ENCODE measurements around the gene RBM23.

DNA sequence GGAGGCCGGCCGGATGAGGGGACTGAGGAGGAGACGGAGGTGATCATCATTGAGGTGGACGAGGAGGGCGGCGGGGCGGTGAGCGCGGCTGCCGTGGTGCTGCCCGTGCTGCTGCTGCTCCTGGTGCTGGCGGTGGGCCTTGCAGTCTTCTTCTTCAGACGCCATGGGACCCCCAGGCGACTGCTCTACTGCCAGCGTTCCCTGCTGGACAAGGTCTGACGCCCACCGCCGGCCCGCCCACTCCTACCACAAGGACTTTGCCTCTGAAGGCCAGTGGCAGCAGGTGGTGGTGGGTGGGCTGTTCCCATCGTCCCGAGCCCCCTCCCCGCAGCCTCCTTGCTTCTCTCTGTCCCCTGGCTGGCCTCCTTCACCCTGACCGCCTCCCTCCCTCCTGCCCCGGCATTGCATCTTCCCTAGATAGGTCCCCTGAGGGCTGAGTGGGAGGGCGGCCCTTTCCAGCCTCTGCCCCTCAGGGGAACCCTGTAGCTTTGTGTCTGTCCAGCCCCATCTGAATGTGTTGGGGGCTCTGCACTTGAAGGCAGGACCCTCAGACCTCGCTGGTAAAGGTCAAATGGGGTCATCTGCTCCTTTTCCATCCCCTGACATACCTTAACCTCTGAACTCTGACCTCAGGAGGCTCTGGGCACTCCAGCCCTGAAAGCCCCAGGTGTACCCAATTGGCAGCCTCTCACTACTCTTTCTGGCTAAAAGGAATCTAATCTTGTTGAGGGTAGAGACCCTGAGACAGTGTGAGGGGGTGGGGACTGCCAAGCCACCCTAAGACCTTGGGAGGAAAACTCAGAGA is 72.9 kb downstream of the RBM23 start:
- no peak for TF ChIP-seq ZNF274 (IDR thresholded peaks at IDR 0.05; ENCODE audit: low read depth, low read length)
- no peak for TF ChIP-seq YY1 (IDR thresholded peaks at IDR 0.05; ENCODE audit: insufficient read depth, insufficient read length)

All from NT2/D1 (cell line).